WTC11 (cell line): ENCODE measurements around the gene MS4A13. TPM values are rescaled to one million over a fixed set of nuclear protein-coding genes. Genes with fewer than 3 reads are reported as not detected.

ENCODE experiments used
- ATAC-seq: fragments of 200-7000 bp; cut with Tn5 transposase; 2 replicates; pipeline ENCODE4 v1.10.0; 2021; ENCODE audit warnings: mild to moderate bottlenecking, moderate library complexity
- CTCF ChIA-PET: fragments of 300-600 bp; sonication (Branson Sonifier 250); formaldehyde crosslinking; loops from one replicate; lab custom pipeline; 2021; ENCODE audit warnings: antibody characterized with exemption; lab: Charles Lee
- POLR2A ChIA-PET: fragments of 350-600 bp; sonication (Branson Sonifier 250); formaldehyde crosslinking; loops from one replicate; lab custom pipeline; 2021; ENCODE audit warnings: antibody characterized with exemption; lab: Charles Lee
- DNase-seq: peaks from one replicate; pipeline ENCODE4 v3.0.0; 2021; ENCODE audit warnings: low spot score
- H3K27ac Mint-ChIP-seq: 2 replicates; pipeline ENCODE4 v1.8.0; 2021; ENCODE audit warnings: mixed read lengths
- H3K27me3 Mint-ChIP-seq: 2 replicates; pipeline ENCODE4 v1.8.0; 2021; ENCODE audit warnings: low read depth, mild to moderate bottlenecking, moderate library complexity, mixed read lengths
- H3K36me3 Mint-ChIP-seq: 2 replicates; pipeline ENCODE4 v1.8.0; 2021; ENCODE audit warnings: mixed read lengths
- H3K4me1 Mint-ChIP-seq: 2 replicates; pipeline ENCODE4 v1.8.0; 2022; ENCODE audit warnings: mixed read lengths
- H3K4me3 Mint-ChIP-seq: 2 replicates; pipeline ENCODE4 v1.8.0; 2021; ENCODE audit warnings: mild to moderate bottlenecking, moderate library complexity, mixed read lengths
- H3K9me3 Mint-ChIP-seq: 2 replicates; pipeline ENCODE4 v1.8.0; 2021; ENCODE audit warnings: mixed read lengths
- CREB1 ChIP-seq: sonication (generic); formaldehyde crosslinking; IDR thresholded peaks from 2 replicates; pipeline ENCODE4 v1.8.0; 2023; ENCODE audit warnings: mild to moderate bottlenecking, missing genetic modification reagents
- ELF4 ChIP-seq: sonication (generic); formaldehyde crosslinking; IDR thresholded peaks from 2 replicates; pipeline ENCODE4 v1.8.1; 2022; ENCODE audit warnings: low read depth, mild to moderate bottlenecking, moderate library complexity, missing genetic modification reagents
- FOXK1 ChIP-seq: sonication (generic); formaldehyde crosslinking; IDR thresholded peaks from 2 replicates; pipeline ENCODE4 v1.8.0; 2022; ENCODE audit warnings: mild to moderate bottlenecking, moderate library complexity, missing genetic modification reagents
- GRHL2 ChIP-seq: fragments of 250-450 bp; sonication (Bioruptor Pico); IDR thresholded peaks from 2 replicates; pipeline ENCODE4 v1.8.0; 2022; ENCODE audit warnings: mild to moderate bottlenecking, moderate library complexity; ENCODE audit not compliant: insufficient replicate concordance, severe bottlenecking
- KAT7 ChIP-seq: sonication (generic); formaldehyde crosslinking; IDR thresholded peaks from 2 replicates; pipeline ENCODE4 v1.8.1; 2023; ENCODE audit warnings: missing genetic modification reagents, mild to moderate bottlenecking, borderline replicate concordance
- NFE2L1 ChIP-seq: sonication (generic); formaldehyde crosslinking; IDR thresholded peaks from 2 replicates; pipeline ENCODE4 v1.8.1; 2023; ENCODE audit warnings: missing genetic modification reagents
- RELA ChIP-seq: sonication (generic); formaldehyde crosslinking; IDR thresholded peaks from 2 replicates; pipeline ENCODE4 v1.8.1; 2022; ENCODE audit warnings: missing genetic modification reagents, mild to moderate bottlenecking, borderline replicate concordance
- SOX15 ChIP-seq: fragments of 250-450 bp; sonication (Bioruptor Pico); IDR thresholded peaks from 2 replicates; pipeline ENCODE4 v1.9.0; 2021; ENCODE audit warnings: mild to moderate bottlenecking
- TEAD1 ChIP-seq: sonication (generic); formaldehyde crosslinking; IDR thresholded peaks from 2 replicates; pipeline ENCODE4 v1.8.0; 2022; ENCODE audit warnings: mild to moderate bottlenecking, missing genetic modification reagents
- TP53 ChIP-seq: sonication (generic); formaldehyde crosslinking; IDR thresholded peaks from 2 replicates; pipeline ENCODE4 v1.8.1; 2023; ENCODE audit warnings: mild to moderate bottlenecking, missing genetic modification reagents
- ZBTB21 ChIP-seq: sonication (generic); formaldehyde crosslinking; IDR thresholded peaks from 2 replicates; pipeline ENCODE4 v1.8.1; 2023; ENCODE audit warnings: mild to moderate bottlenecking, missing genetic modification reagents, borderline replicate concordance
- ZNF121 ChIP-seq: sonication (generic); formaldehyde crosslinking; IDR thresholded peaks from 2 replicates; pipeline ENCODE4 v1.8.0; 2023; ENCODE audit warnings: missing genetic modification reagents
- ZNF219 ChIP-seq: sonication (generic); formaldehyde crosslinking; IDR thresholded peaks from 2 replicates; pipeline ENCODE4 v1.8.0; 2023; ENCODE audit warnings: missing genetic modification reagents, mild to moderate bottlenecking, borderline replicate concordance
- ZNF317 ChIP-seq: sonication (generic); formaldehyde crosslinking; IDR thresholded peaks from 2 replicates; pipeline ENCODE4 v1.8.1; 2023; ENCODE audit warnings: low read depth, mild to moderate bottlenecking, moderate library complexity, missing genetic modification reagents, borderline replicate concordance
- ZNF416 ChIP-seq: fragments of 250-450 bp; sonication (Bioruptor Pico); IDR thresholded peaks from 2 replicates; pipeline ENCODE4 v1.9.0; 2021; ENCODE audit warnings: mild to moderate bottlenecking, inconsistent platforms
- ZNF671 ChIP-seq: fragments of 250-450 bp; sonication (Bioruptor Pico); IDR thresholded peaks from 2 replicates; pipeline ENCODE4 v1.8.0; 2021; ENCODE audit warnings: mild to moderate bottlenecking
- total RNA-seq: library from RNA; stranded (reverse); gene quantifications from 3 replicates; pipeline ENCODE4 v1.2.3, GENCODE V29; 2021
- TF ChIP-seq, protein P1 (sequence below): sonication (generic); formaldehyde crosslinking; IDR thresholded peaks from 2 replicates; pipeline ENCODE4 v1.8.0; 2022; ENCODE audit warnings: mild to moderate bottlenecking, missing genetic modification reagents
- TF ChIP-seq, protein P2 (sequence below): sonication (generic); formaldehyde crosslinking; conservative IDR thresholded peaks from 2 replicates; pipeline ENCODE4 v1.8.1; 2023; ENCODE audit warnings: mild to moderate bottlenecking, low read depth, missing genetic modification reagents, moderate library complexity
- TF ChIP-seq, protein P3 (sequence below): sonication (generic); formaldehyde crosslinking; IDR thresholded peaks from 2 replicates; pipeline ENCODE4 v1.8.0; 2022; ENCODE audit warnings: mild to moderate bottlenecking, missing genetic modification reagents
- TF ChIP-seq, protein P4 (sequence below): fragments of 200-600 bp; IDR thresholded peaks from 2 replicates; pipeline ENCODE4 v1.8.0; 2022; ENCODE audit warnings: antibody characterized with exemption
- TF ChIP-seq, protein P5 (sequence below): sonication (generic); formaldehyde crosslinking; IDR thresholded peaks from 2 replicates; pipeline ENCODE4 v1.8.1; 2022; ENCODE audit warnings: low read depth, mild to moderate bottlenecking, moderate library complexity, missing genetic modification reagents, borderline replicate concordance
- TF ChIP-seq, protein P6 (sequence below): sonication (generic); formaldehyde crosslinking; conservative IDR thresholded peaks from 2 replicates; pipeline ENCODE4 v1.8.1; 2022; ENCODE audit warnings: mild to moderate bottlenecking, missing genetic modification reagents
- TF ChIP-seq, protein P7 (sequence below): sonication (generic); formaldehyde crosslinking; IDR thresholded peaks from 2 replicates; pipeline ENCODE4 v1.8.1; 2023; ENCODE audit warnings: mild to moderate bottlenecking, missing genetic modification reagents
- TF ChIP-seq, protein P8 (sequence below): fragments of 250-450 bp; sonication (Bioruptor Pico); IDR thresholded peaks from 2 replicates; pipeline ENCODE4 v2.1.2; 2022; ENCODE audit warnings: mild to moderate bottlenecking, moderate library complexity
- TF ChIP-seq, protein P9 (sequence below): sonication (generic); formaldehyde crosslinking; IDR thresholded peaks from 2 replicates; pipeline ENCODE4 v1.8.0; 2022; ENCODE audit warnings: mild to moderate bottlenecking, missing genetic modification reagents

MS4A13 gene
- total RNA-seq, 1 experiment from 2014 or later = not detected

DNA sequence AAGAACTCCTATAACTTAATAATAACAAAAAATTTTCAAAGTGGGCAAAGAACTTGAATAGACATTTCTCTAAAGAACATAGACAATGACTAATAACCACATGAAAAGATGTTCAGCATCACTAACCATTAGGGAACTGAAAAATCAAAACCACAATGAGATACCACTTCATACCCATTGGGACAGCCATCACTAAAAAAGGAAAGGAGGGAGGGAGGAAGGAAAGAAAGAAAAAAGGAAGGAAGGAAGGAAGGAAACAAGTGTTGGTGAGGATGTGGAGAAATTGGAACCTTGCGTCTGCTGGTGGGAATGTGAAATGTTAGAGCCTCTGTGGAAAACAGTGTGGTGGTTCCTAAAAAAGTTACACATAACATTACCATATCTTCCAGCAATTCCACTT lies 55.8 kb downstream of the MS4A13 start:
- no peak overlapping the region for H3K4me3 Mint-ChIP-seq

DNA sequence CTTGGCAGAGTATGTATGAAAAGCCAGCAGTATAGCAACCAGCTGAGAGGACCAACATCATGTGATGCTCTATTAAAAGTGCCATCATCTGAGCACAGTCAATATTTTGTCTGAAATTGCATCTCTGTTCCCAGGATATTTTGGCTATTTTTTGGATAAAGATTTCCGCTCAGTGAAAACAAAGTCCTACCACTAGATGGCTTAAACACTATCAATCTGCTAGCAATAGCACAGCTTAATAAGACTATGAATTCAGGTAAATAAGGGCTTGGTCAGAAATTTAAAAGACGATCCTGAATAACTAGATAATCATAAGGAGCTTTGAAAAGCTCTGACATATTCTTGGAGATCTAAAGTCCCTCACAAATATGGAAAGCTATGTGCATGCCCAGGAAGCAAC lies 74.4 kb downstream of the MS4A13 start:
- DNase-seq (no peak), ATAC-seq (0 out of 2 replicates have a peak, but pooled peaks have one; percentile 26)
- ChIA-PET POLR2A (no interaction called here), CTCF (interaction anchor here (0.6 to 1.5 kb wide), 11 partner anchors 9 to 1164 kb away, joined by 3 to 11 read pairs (median 3); no protein-coding TSS in a partner anchor)
- no peaks in the 10 kb centered on the region for H3K27me3 Mint-ChIP-seq
- peaks cover 9% of the 10 kb centered on the region for H3K4me1 Mint-ChIP-seq
- no peaks in the 10 kb centered on the region for H3K36me3 Mint-ChIP-seq
- no peak overlapping the region for H3K4me3 Mint-ChIP-seq
- H3K27ac Mint-ChIP-seq = no peak overlapping the region
- H3K9me3 Mint-ChIP-seq = no peaks in the 10 kb centered on the region
- TF ChIP-seq, protein P1, sequence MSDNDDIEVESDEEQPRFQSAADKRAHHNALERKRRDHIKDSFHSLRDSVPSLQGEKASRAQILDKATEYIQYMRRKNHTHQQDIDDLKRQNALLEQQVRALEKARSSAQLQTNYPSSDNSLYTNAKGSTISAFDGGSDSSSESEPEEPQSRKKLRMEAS (CRISPR knock-in tag) = no peak
- TF ChIP-seq, protein P2, sequence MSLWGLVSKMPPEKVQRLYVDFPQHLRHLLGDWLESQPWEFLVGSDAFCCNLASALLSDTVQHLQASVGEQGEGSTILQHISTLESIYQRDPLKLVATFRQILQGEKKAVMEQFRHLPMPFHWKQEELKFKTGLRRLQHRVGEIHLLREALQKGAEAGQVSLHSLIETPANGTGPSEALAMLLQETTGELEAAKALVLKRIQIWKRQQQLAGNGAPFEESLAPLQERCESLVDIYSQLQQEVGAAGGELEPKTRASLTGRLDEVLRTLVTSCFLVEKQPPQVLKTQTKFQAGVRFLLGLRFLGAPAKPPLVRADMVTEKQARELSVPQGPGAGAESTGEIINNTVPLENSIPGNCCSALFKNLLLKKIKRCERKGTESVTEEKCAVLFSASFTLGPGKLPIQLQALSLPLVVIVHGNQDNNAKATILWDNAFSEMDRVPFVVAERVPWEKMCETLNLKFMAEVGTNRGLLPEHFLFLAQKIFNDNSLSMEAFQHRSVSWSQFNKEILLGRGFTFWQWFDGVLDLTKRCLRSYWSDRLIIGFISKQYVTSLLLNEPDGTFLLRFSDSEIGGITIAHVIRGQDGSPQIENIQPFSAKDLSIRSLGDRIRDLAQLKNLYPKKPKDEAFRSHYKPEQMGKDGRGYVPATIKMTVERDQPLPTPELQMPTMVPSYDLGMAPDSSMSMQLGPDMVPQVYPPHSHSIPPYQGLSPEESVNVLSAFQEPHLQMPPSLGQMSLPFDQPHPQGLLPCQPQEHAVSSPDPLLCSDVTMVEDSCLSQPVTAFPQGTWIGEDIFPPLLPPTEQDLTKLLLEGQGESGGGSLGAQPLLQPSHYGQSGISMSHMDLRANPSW = no peak
- TF ChIP-seq NFE2L1 (CRISPR knock-in tag) = no peak
- no peak for TF ChIP-seq ELF4 (CRISPR knock-in tag)
- TF ChIP-seq ZBTB21 = no peak
- TF ChIP-seq, protein P3, sequence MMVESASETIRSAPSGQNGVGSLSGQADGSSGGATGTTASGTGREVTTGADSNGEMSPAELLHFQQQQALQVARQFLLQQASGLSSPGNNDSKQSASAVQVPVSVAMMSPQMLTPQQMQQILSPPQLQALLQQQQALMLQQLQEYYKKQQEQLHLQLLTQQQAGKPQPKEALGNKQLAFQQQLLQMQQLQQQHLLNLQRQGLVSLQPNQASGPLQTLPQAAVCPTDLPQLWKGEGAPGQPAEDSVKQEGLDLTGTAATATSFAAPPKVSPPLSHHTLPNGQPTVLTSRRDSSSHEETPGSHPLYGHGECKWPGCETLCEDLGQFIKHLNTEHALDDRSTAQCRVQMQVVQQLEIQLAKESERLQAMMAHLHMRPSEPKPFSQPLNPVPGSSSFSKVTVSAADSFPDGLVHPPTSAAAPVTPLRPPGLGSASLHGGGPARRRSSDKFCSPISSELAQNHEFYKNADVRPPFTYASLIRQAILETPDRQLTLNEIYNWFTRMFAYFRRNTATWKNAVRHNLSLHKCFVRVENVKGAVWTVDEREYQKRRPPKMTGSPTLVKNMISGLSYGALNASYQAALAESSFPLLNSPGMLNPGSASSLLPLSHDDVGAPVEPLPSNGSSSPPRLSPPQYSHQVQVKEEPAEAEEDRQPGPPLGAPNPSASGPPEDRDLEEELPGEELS (CRISPR knock-in tag) = no peak
- TF ChIP-seq CREB1 (CRISPR knock-in tag) = no peak
- TF ChIP-seq, protein P4, sequence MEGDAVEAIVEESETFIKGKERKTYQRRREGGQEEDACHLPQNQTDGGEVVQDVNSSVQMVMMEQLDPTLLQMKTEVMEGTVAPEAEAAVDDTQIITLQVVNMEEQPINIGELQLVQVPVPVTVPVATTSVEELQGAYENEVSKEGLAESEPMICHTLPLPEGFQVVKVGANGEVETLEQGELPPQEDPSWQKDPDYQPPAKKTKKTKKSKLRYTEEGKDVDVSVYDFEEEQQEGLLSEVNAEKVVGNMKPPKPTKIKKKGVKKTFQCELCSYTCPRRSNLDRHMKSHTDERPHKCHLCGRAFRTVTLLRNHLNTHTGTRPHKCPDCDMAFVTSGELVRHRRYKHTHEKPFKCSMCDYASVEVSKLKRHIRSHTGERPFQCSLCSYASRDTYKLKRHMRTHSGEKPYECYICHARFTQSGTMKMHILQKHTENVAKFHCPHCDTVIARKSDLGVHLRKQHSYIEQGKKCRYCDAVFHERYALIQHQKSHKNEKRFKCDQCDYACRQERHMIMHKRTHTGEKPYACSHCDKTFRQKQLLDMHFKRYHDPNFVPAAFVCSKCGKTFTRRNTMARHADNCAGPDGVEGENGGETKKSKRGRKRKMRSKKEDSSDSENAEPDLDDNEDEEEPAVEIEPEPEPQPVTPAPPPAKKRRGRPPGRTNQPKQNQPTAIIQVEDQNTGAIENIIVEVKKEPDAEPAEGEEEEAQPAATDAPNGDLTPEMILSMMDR = no peak
- TF ChIP-seq ZNF317 = no peak
- TF ChIP-seq ZNF219 (CRISPR knock-in tag) = no peak

More for the DNA sequence above, 55.8 kb downstream of the MS4A13 start:
- ATAC-seq (no peak), DNase-seq (no peak)
- TF ChIP-seq, protein P5, sequence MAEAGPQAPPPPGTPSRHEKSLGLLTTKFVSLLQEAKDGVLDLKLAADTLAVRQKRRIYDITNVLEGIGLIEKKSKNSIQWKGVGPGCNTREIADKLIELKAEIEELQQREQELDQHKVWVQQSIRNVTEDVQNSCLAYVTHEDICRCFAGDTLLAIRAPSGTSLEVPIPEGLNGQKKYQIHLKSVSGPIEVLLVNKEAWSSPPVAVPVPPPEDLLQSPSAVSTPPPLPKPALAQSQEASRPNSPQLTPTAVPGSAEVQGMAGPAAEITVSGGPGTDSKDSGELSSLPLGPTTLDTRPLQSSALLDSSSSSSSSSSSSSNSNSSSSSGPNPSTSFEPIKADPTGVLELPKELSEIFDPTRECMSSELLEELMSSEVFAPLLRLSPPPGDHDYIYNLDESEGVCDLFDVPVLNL = no peak
- TF ChIP-seq TP53 (CRISPR knock-in tag) = no peak
- TF ChIP-seq ZNF416 (CRISPR knock-in tag) = no peak
- TF ChIP-seq NFE2L1 (CRISPR knock-in tag) = no peak
- TF ChIP-seq, protein P6, sequence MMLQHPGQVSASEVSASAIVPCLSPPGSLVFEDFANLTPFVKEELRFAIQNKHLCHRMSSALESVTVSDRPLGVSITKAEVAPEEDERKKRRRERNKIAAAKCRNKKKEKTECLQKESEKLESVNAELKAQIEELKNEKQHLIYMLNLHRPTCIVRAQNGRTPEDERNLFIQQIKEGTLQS (CRISPR knock-in tag) = no peak
- TF ChIP-seq, protein P7, sequence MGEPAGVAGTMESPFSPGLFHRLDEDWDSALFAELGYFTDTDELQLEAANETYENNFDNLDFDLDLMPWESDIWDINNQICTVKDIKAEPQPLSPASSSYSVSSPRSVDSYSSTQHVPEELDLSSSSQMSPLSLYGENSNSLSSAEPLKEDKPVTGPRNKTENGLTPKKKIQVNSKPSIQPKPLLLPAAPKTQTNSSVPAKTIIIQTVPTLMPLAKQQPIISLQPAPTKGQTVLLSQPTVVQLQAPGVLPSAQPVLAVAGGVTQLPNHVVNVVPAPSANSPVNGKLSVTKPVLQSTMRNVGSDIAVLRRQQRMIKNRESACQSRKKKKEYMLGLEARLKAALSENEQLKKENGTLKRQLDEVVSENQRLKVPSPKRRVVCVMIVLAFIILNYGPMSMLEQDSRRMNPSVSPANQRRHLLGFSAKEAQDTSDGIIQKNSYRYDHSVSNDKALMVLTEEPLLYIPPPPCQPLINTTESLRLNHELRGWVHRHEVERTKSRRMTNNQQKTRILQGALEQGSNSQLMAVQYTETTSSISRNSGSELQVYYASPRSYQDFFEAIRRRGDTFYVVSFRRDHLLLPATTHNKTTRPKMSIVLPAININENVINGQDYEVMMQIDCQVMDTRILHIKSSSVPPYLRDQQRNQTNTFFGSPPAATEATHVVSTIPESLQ (CRISPR knock-in tag) = no peak
- TF ChIP-seq SOX15 (CRISPR knock-in tag) = no peak
- TF ChIP-seq, protein P8, sequence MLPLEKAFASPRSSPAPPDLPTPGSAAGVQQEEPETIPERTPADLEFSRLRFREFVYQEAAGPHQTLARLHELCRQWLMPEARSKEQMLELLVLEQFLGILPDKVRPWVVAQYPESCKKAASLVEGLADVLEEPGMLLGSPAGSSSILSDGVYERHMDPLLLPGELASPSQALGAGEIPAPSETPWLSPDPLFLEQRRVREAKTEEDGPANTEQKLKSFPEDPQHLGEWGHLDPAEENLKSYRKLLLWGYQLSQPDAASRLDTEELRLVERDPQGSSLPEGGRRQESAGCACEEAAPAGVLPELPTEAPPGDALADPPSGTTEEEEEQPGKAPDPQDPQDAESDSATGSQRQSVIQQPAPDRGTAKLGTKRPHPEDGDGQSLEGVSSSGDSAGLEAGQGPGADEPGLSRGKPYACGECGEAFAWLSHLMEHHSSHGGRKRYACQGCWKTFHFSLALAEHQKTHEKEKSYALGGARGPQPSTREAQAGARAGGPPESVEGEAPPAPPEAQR (CRISPR knock-in tag) = no peak
- no peak for TF ChIP-seq ZNF317
- no peak for TF ChIP-seq ZNF121 (CRISPR knock-in tag)
- no peak for TF ChIP-seq FOXK1
- TF ChIP-seq KAT7 = no peak
- TF ChIP-seq RELA (CRISPR knock-in tag) = no peak
- TF ChIP-seq GRHL2 (CRISPR knock-in tag) = no peak
- no peak for TF ChIP-seq TEAD1 (CRISPR knock-in tag)
- TF ChIP-seq, protein P9, sequence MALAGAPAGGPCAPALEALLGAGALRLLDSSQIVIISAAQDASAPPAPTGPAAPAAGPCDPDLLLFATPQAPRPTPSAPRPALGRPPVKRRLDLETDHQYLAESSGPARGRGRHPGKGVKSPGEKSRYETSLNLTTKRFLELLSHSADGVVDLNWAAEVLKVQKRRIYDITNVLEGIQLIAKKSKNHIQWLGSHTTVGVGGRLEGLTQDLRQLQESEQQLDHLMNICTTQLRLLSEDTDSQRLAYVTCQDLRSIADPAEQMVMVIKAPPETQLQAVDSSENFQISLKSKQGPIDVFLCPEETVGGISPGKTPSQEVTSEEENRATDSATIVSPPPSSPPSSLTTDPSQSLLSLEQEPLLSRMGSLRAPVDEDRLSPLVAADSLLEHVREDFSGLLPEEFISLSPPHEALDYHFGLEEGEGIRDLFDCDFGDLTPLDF = no peak
- TF ChIP-seq ZNF671 (CRISPR knock-in tag) = no peak
- Mint-ChIP-seq H3K27me3 (no peaks in the 10 kb centered on the region), H3K36me3 (no peaks in the 10 kb centered on the region), H3K27ac (no peak overlapping the region), H3K9me3 (no peaks in the 10 kb centered on the region), H3K4me1 (no peaks in the 10 kb centered on the region)
- CTCF ChIA-PET = no interaction called here
- POLR2A ChIA-PET = no interaction called here
